ENCODE data around the gene STX4. TPM values are rescaled to one million over a fixed set of nuclear protein-coding genes. Genes with fewer than 3 reads are reported as not detected.

The STX4 gene
- total RNA-seq, 1 experiment from 2014 or later, result 65.2 TPM

GRCh38 chr16:31087971-31088370 lies 54.6 kb downstream of the STX4 start:
- POLR2A ChIA-PET, result no interaction called here

GRCh38 chr16:31088459-31089183 lies 55.3 kb downstream of the STX4 start, which contains the start of gene PRSS53:
Gene PRSS53 (minus strand): TSS chr16:31088943. CDS start chr16:31088809, 134 bp downstream.
- Histone ChIP-seq H3K9me3 (ENCODE audit: control insufficient read depth, insufficient read depth, low read depth, low read length) (no peaks in the 10 kb centered on the region), H3K4me3 (ENCODE audit: low read depth in 2 of 2, low read length in 2 of 2) (no peak within 1 kb of the TSS), H3K4me1 (ENCODE audit: control insufficient read depth, insufficient read depth, low read length) (peaks cover 4% of the 10 kb centered on the region; the same call in 1 of the 2 replicates), H3K36me3 (ENCODE audit: control insufficient read depth, insufficient read depth, low read length) (no peaks in the 10 kb centered on the region), H3K27me3 (ENCODE audit: control insufficient read depth, insufficient read depth, low read length) (no peaks in the 10 kb centered on the region), H3K27ac (ENCODE audit: low read length) (no peak within 1 kb of the TSS)
- ATAC-seq, result no peak
- ChIA-PET CTCF (no interaction called here), POLR2A (interaction anchor here (0.5 kb wide), 1 partner anchor 349 kb away, joined by 3 read pairs; no protein-coding TSS in a partner anchor)
- intact Hi-C loops (cut with micrococcal nuclease; ENCODE audit: unreplicated experiment) (no loop called here), in situ Hi-C loops (cut with HindIII; ENCODE audit: low pct_unique_long_range_greater_than_20kb, low sequenced_read_pairs) (no loop called here)
- no peak for TF ChIP-seq SIN3A (IDR thresholded peaks at IDR 0.05; ENCODE audit: borderline replicate concordance, insufficient read depth, low read depth, low read length)
- TF ChIP-seq POLR2AphosphoS5 (IDR thresholded peaks at IDR 0.05; ENCODE audit: low read depth, low read length), result no peak; the same call in 1 of the 2 replicates
- TF ChIP-seq, protein P1, sequence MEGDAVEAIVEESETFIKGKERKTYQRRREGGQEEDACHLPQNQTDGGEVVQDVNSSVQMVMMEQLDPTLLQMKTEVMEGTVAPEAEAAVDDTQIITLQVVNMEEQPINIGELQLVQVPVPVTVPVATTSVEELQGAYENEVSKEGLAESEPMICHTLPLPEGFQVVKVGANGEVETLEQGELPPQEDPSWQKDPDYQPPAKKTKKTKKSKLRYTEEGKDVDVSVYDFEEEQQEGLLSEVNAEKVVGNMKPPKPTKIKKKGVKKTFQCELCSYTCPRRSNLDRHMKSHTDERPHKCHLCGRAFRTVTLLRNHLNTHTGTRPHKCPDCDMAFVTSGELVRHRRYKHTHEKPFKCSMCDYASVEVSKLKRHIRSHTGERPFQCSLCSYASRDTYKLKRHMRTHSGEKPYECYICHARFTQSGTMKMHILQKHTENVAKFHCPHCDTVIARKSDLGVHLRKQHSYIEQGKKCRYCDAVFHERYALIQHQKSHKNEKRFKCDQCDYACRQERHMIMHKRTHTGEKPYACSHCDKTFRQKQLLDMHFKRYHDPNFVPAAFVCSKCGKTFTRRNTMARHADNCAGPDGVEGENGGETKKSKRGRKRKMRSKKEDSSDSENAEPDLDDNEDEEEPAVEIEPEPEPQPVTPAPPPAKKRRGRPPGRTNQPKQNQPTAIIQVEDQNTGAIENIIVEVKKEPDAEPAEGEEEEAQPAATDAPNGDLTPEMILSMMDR (IDR thresholded peaks at IDR 0.05), result no peak
- DNase-seq (ENCODE audit: low read depth, low spot score), result no peak
- BruUV-seq (replicated peaks), result no TSS peak

More at GRCh38 chr16:31087971-31088370, 54.6 kb downstream of the STX4 start:
- no peak for ATAC-seq
- no TSS peak for BruUV-seq (replicated peaks)
- Histone ChIP-seq H3K9me3 (ENCODE audit: control insufficient read depth, insufficient read depth, low read depth, low read length) (no peaks in the 10 kb centered on the region), H3K4me1 (ENCODE audit: control insufficient read depth, insufficient read depth, low read length) (no peaks in the 10 kb centered on the region; the same call in 1 of the 2 replicates), H3K4me3 (ENCODE audit: low read depth in 2 of 2, low read length in 2 of 2) (no peak overlapping the region), H3K27me3 (ENCODE audit: control insufficient read depth, insufficient read depth, low read length) (no peaks in the 10 kb centered on the region), H3K36me3 (ENCODE audit: control insufficient read depth, insufficient read depth, low read length) (no peaks in the 10 kb centered on the region), H3K27ac (ENCODE audit: low read length) (no peak overlapping the region)
- CTCF ChIA-PET, result interaction anchor here (0.6 kb wide), 2 partner anchors 39 to 355 kb away, joined by 5 to 8 read pairs; partner anchors contain the start of gene ZNF843
- intact Hi-C loops (cut with micrococcal nuclease; ENCODE audit: unreplicated experiment), result no loop called here
- in situ Hi-C loops (cut with HindIII; ENCODE audit: low pct_unique_long_range_greater_than_20kb, low sequenced_read_pairs), result no loop called here
- no peak for TF ChIP-seq REST (IDR thresholded peaks at IDR 0.05; ENCODE audit: insufficient read depth in 1 of 2, low read depth in 2 of 2, low read length in 1 of 2)
- no peak for TF ChIP-seq TCF7L2 (IDR thresholded peaks at IDR 0.05; ENCODE audit: low read depth, low read length)
- no peak for TF ChIP-seq SIN3A (IDR thresholded peaks at IDR 0.05; ENCODE audit: borderline replicate concordance, insufficient read depth, low read depth, low read length)
- TF ChIP-seq POLR2AphosphoS5 (IDR thresholded peaks at IDR 0.05; ENCODE audit: low read depth, low read length), result no peak
- TF ChIP-seq, protein P1 (IDR thresholded peaks at IDR 0.05), result no peak
- no peak for DNase-seq (ENCODE audit: low read depth, low spot score)

All from Panc1 (cell line).